Measurements from ENCODE around the gene KBTBD4.

- TF ChIP-seq, protein P1, sequence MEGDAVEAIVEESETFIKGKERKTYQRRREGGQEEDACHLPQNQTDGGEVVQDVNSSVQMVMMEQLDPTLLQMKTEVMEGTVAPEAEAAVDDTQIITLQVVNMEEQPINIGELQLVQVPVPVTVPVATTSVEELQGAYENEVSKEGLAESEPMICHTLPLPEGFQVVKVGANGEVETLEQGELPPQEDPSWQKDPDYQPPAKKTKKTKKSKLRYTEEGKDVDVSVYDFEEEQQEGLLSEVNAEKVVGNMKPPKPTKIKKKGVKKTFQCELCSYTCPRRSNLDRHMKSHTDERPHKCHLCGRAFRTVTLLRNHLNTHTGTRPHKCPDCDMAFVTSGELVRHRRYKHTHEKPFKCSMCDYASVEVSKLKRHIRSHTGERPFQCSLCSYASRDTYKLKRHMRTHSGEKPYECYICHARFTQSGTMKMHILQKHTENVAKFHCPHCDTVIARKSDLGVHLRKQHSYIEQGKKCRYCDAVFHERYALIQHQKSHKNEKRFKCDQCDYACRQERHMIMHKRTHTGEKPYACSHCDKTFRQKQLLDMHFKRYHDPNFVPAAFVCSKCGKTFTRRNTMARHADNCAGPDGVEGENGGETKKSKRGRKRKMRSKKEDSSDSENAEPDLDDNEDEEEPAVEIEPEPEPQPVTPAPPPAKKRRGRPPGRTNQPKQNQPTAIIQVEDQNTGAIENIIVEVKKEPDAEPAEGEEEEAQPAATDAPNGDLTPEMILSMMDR (IDR thresholded peaks at IDR 0.05): no peak
- TF ChIP-seq POLR2A (IDR thresholded peaks at IDR 0.05): no peak
These were observed 6.0 kb downstream of the KBTBD4 start for GRCh38 chr11:47572715-47573255.
